HG02840 (cell line): ENCODE data around the gene CTXN2.

Experiments
- ATAC-seq: cut with Tn5 transposase; IDR thresholded peaks from one replicate; pipeline ENCODE4 v1.9.1; 2021; ENCODE audit warnings: mild to moderate bottlenecking, moderate library complexity, moderate number of reproducible peaks; ENCODE audit not compliant: unreplicated experiment, low FRiP score

Gene CTXN2

DNA sequence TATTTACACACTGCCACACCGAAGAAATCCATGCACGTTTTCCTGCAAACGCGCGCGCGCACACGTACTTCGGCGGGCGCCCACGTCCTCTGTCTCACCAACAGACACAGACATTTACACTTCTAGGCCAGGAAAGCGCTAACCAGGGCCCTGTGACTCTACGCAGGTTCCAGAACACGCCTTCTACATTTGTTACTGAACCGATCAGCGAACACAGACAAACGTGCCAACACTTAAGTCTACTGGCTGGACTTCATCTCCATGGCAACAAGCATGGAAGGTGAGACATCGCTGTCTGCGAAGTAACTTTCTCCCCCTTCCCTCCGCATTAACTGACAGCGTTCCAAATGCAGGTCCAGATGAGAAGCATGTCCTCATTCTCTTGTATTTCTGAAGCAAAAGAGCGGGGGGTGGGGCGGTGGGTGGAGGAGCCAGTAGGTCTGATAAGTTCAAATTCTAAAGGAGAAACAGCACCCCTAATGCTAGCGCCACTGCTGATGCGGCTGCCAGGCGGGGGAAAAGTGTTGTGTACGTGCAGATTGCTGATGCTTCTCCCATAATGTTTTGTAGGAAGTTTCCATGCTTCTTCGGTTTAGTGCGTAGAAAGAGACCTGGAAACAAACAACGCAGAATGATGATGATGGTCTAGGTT, at the start of gene CTXN2:
Gene CTXN2, plus strand, starts transcription at position 92 of the 652 bp plus-strand sequence. CDS start 9,636 bp downstream, outside the sequence.
- ATAC-seq, result no peak

DNA sequence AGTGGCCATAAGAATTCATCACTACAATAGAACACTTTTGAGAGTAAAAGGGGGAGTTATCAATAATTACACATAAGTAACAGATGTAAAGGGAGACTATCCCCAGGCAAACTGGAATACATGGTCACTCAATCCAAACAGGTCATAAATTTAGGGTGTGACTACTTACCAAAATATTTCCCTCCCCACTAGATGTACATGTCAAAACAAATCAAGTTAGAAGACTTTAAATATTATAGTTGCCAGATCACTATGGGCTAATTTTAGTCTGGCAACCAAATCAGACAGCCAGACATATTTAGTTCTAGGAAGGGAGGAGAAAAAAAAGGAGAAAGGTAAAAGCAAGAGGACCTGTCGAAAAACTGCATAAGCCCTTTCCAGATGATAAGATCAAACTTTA, 47.6 kb upstream of the CTXN2 start:
- no peak for ATAC-seq

DNA sequence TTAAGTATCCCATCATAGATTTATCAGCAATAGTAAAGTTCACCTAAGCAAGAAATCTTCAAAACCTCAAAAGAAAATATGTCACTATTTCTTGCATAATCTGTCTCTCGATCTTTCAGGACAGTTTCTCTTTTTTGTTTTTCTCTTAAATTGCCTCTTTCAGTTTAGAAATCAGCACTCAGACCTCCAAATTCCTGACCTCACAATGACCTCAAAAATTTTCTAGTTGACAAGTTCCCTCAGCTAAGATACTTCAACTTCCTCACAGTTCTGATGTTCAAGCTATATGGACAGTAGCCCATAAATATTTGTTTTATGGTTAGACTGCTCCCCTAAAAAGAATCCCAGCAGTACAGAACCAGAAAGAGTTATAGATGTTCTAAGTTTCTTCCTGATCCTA, 46.6 kb upstream of the CTXN2 start:
- ATAC-seq, result no peak

DNA sequence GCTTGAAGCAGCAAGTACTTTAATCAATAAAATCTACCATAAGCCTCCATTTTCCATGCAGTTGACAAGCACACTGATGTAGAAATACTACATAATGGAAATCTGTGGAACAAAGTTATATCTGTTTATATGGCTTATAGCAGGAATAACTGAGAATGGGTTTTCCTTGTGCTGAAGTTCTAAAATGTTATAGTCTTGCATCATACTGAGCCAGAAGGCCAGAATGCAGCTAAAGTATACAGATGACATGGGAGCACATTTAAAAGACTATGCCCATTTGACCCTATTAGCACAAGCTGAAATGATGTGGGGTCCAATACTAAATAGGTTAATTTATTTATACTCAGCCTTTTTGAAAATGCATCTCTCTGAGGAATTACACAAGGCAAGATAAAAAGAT, 45.5 kb upstream of the CTXN2 start:
- no peak for ATAC-seq

DNA sequence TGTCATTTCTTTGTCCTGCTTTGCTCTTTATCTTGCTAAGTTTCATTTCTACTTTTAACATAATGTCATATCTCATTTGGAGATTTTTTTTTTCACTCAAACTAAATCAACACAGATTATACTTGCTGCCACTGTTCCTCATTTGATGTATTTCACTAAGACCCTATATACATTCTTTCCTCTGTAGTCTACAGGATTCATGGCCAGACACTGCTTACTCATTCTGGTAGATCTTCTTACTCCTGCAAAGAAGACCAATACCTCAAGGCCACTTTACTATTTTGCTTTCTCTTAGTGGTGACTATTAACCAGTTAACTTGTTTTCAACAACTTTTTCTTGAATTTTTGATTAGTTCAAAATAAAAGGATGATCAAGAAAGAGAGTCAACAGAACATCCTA, 44.1 kb upstream of the CTXN2 start:
- no peak for ATAC-seq

DNA sequence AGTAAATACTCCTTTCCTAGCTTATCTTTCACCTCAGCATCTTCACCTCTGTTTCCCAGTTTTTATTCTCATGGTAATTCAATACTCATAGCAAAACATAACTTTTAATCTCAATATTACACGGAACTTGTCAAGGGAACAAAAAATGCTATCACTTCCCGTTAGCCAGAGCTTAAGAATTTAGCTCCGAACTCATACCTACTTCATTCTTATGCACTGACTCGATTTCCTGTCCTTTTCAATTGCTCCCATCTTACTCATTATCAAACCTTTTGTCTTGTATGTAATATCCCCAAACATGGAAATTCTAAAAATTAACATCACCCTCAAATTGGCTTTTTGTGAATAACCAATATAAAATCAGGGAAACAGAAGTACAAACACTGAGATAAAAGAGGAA, 41.6 kb upstream of the CTXN2 start:
- no peak for ATAC-seq

DNA sequence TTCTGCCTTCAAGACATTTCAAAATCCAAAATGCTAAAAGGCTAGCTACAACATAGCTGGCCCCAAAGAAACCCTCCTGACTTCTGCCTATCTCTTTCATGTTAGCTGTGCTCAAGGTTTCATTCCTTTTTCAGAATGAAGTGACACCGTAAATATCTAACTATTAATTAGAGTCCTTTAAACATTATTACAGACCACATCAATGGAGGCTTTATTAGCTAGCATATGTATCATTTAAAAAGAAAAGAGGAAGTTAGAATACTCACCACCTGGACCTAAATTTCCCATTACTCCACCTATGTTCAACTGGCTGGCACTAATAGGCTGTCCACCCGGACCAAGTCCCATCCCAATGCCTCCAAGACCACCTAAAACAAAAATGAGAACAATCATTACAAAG, 37.9 kb upstream of the CTXN2 start:
- no peak for ATAC-seq

DNA sequence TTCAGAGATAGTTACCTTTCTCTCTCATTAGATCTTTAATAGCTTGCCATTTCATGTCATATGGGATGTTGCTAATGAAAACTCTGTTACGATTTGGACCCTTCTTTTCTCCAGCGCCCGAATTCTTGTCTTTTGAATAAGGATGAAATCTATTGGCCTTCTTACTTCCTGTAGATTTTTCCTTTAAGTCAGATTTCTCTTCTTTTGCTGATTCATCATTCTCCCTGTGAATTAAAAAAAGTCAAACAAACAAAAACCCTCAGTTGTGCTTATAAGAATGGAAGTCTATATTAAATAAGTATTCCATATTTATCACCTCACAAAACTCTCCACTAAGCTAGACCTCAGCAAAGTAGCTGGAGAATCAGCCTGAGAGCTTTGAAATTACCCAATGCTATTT, 22.8 kb upstream of the CTXN2 start:
- ATAC-seq, result no peak

DNA sequence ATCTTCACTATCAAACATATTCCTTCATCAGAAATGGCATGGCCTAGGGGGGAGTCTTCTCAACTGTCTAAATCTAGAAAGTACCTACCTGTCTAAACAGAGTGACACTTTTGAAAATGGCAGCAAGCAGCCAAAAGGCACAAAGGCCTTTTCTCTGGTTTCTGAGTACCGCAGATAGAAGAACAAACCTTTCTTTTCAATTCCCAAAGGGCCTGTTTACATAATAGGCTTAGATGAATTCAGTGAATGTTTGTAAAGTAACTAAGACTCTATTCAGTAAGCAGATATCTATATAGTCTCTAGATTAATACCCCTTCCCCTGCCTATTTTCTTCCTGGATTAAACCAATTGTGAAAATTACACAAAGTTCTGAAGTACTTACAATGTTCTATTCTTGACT, 20.5 kb upstream of the CTXN2 start:
- no peak for ATAC-seq

DNA sequence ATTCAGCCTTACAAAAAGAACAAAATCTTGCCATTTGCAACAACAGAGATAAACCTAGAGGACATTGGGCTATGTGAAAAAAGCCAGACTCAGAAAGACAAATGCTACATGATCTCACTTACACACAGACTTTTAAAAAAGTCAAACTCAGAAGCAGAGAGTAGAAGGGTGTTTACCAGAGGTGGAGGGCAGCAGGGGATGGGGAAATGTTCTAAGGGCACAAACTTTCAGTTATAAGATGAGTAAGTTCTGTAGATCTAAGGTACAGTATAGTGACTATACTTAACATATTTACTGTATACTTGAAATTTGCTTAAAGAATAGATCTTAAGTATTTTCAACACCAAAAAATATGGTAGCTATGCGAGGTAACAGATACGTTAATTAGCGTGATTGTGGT, 16.3 kb upstream of the CTXN2 start:
- no peak for ATAC-seq

DNA sequence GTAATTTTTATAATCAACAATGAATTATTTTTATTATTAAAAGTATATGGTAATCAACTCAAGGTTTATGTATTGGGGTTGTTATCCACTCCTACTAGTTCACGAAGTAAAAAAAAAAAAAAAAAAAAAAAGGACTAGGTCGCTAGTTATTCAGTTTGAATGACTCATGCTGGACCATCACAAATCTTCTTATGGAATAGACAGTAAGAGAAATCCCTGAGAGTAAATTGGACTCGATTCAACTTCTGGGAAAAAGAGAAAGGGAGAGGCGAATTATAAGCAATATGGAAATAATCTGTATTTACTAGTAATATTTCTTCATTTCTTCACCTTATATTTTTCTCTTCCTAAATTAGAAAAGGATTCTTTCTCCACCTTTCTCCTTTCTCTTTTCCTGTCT, 15.4 kb upstream of the CTXN2 start:
- no peak for ATAC-seq

DNA sequence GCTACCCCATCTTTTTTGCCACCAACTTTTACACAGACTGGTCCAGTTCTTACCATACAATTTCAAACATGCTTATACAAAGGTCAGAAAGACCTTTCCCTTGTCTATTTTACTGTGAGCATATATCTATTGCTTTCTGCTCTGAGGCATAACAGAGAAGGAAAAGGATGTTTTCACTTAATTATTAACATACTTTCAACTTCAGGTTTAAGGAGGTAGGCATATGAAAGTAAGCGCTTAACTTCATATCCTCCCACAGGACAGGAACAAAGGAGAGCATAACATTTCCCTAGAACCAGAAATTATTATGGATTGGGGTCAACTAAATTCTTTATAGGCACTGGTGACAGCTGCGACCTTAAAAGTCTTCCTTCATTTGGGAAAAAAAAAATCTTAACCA, 14.5 kb upstream of the CTXN2 start:
- ATAC-seq, result peak; percentile 31

DNA sequence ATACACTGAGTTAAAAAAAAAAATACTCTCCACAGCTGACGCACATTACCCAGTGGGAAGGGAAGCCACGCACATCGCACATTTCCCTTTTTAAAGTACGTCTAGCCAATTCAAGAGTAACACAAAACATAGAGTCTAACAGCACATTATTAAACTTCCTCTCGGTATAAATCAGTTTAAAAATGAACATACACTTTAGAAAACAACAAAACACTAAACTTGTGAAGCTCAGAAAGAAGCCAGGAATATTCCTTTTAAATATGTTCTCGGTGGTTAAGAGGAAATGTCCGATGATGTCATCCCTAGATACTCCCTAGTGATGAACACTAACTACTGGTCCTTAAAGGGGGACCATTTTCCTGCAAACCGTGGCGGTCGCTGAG, 14.1 kb upstream of the CTXN2 start:
- ATAC-seq, result peak; percentile 53

DNA sequence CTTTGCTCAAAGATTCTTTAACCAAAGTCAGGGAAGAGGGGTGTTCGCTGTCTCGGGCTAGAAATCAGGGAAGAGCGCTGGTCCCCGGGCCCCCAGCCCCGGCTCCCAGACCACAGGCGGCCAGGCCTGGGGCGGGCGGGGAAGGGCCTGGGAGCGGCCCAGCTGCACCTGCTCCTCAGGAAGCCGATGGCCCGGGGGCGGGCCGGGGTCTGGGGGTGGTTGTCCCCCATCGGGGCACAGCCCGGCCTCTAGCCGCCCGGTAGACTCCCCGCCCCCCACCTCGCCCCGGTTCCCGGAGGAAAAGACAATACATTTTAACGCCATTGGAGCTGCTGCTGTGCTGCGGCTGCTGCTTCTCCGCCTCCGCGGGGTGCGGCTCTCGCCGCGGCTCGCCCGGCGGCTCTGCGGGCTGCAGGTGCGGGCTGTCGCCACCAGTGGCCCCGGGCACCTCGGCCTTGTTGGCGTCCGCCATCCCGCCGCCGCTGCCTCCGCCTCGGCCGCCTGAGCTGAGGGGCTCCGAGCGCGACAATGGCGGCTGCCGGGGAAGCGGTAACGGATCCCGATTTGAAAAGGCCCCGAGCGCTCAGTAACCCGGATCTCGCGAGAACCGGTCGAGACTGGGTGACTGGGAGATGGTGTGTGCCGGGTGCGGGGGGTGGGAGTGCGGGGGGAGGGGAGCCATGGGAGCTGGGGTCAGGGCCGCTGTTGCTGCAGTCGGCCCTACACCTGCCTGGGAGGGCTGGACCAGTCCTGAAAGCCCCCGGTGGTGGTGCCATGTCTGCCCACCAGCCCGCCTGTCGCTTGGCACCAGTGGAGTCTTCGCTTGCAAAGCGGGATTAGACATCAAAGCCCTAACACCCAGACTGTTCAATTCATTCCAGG, 13.5 kb upstream of the CTXN2 start, which contains the start of gene MYEF2:
Gene MYEF2, minus strand, starts transcription at position 530 of the 882 bp plus-strand sequence. Its CDS starts 58 bp downstream, at position 472.
- peak; percentile 70 for ATAC-seq

DNA sequence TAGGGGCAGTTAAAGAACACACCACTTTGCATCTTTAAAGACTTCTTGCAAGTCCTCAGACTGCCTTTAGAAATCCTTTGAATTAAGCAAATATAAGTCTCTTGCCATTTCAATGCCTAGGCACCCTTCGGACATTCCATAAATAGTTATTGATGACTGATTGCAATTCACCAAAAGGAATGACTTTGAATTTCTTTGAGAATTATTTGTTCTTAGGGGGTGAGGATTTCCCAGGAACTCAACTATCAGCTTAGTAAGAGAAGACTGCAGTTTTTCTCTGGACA, 12.9 kb upstream of the CTXN2 start:
- ATAC-seq, result no peak

DNA sequence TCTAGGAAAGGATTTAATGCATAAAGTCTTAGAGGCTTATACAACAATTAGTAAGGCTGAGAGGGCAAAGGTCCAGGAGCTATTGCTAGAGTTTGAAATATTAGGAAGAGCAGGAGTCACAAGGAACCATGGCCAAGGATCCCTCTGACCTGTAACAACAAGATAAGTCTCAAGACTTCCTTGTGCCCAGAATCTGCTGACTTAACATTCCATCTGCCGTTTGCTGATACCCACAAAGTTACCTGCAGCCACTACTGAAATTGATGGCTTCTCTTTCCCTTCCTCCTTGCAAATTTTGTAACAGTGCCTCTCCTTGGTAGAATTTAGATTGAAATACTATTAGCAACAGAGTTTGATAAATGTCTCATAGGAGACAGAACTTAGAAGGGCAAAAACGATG, 8.7 kb upstream of the CTXN2 start:
- ATAC-seq, result no peak

DNA sequence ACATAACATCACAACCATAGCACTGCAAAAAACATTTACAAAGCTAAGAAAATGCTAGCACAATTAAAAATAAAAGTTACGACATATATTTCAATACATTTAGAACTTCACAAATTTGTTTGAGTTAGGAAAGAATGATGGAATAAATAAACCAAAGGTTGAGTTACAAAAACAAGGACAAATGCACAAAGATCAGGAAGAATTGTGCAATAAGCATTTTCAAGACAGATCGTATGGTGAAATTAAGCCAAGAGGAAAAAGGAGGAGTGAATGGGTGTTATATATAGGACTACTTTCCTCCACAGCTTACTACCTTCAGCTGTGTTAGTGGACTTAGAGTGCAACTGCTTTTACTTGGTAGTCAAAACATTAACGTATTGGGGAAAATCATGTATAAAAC, 5.9 kb upstream of the CTXN2 start:
- ATAC-seq, result no peak

DNA sequence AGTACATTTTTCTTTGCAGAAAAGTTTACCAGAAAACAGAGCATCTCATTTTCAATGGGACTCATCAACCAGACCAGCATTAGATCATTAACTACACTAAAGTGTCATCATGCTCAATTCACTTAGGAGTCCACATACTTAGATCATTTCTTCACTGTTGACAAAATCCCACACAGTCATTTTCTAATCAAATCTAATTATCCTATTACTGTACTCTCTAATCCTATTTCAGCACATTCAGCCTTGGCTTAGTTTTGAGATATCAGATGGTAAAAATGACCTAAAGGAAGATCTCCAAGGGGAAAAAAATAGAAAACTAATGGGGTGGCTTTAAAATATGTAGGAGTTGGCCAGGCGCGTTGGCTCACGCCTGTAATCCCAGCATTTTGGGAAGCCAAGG, 5.2 kb upstream of the CTXN2 start:
- no peak for ATAC-seq

DNA sequence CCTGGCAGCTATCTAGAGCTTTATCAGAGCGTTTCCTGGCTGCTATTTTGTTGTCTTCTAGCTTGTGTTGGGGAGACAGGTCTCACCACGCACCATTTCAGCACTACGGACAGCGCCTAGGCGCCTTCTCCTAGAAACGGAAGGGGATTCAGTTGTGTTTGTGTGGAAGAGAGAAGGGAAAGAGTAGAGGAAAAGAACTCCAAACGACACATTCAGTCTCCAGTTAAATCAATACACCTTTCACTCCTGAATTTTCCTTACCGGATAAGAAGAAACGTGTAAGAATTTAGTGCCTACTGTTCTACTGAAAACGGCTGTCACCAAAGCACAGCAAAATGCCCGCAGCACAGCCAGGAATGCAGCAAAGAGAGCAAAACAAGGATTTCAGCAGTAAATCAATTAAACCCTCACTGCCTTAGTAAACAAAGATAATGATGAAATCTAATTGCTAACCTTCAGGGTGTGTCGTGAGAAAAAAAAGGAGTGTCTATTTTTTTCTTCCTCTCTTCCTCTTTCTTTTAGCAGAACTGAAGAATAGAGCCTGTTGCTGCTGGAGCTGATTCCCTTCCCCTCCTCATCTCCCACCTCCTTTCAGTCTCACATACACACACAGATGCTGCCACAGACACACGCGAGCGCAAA, 412 bp upstream of the CTXN2 start:
- no peak for ATAC-seq

DNA sequence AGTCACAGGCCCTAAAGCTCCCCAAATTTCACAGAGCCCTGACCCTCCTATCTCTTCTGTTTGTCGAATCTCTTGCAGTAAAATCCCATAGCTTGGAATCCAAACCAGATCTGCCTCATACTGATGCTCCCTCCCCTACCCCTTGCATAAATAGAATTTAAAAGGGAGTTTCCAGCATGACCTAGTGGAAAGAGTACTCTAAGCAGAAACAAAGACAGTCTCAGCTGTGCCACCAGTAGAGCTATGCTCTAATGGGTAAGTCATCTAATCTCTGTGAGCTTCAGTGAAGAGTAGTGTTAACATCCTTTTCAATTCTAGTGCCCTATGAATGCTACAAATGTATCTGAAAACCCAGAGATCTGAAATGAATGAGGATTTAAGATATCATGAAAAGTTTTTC, 10.6 kb downstream of the CTXN2 start:
- ATAC-seq, result no peak

DNA sequence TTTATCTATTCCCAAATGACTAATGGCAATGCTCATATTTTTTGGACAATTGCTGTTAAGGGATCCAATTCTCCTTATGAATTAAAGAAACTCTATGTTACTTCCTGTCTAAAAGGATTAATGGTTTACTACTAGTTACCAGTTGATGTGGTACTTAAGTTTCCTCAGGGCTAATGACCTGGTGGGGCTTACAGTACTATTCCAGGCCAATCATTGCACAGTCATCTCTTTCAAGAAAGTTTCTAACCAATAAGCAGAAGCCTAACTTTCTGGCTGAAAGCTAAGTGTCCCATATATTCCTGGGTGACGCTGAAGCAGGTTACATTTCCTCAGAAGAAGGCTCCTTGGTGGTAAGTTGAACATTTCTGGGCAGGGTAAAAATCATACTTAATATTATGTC, 14.5 kb downstream of the CTXN2 start, which contains the start of gene SLC12A1:
Gene SLC12A1, plus strand, starts transcription at position 322 of the 400 bp plus-strand sequence. CDS start 1,418 bp downstream, outside the sequence.
- ATAC-seq, result no peak

DNA sequence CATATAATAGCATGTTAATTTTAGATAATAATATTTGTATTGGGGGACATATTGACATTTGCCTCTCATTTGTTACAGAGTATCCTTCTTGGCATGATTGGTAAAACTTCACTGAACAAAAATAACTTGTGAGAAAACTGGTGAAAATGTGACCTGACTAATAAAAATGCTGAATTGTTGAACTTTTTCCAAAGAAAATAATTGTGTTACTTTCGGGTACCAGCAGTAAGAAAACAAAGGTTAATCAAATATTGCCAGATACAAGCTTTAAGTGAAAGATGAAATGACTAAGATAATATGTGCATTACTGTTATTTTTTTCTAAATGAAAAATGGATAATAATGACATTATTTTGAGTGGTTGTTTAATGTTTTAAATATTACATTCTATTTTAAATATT, 29.8 kb downstream of the CTXN2 start:
- ATAC-seq, result no peak
